ENCODE data around the gene HSD17B10.

DNA sequence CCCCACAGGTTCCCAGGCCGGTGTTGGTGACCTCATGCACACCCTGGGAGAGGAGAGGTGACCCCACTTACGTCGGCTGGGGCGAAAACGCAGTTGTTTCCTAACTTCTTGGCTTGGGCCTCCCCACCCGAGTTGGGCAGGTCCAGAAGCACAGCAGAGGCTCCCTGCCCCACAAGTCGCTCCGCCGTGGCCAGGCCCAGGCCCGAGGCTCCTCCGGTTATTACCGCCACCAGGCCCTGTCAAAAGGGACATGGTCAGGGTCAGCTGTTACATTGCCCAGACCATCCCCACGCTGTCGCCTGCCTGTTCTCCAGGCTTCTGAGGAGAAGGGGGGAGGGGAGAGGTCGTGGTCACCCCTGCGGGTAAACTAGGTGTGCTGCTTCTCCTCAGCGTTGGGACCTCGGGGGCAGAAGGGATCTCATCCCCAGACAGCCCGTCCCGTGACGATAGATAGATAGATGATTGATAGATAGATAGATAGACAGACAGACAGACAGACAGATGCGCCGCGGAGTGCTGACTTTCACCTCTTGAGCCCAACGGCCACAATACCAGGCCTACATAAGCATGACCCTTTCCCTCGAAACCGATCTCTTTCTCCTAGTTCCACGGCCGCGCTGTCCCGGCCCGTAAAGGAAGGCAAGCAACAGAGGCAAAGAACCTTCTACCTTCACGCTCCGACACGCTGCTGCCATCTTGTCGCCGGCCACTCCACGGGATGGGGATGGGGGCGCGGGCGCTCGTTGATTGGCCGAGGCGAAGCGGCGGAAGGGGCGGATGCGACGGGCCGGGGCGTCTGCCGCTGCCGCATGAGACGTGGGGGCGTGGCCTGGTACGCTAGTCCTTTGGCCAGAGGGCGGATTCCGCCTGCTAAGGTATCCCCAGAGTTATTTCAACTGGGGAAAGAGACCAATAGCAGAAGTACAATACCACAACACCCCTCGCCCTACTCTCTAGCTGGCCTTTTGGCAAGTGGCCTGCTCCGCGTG, at the start of gene HSD17B10:
- TF ChIP-seq, protein P1, sequence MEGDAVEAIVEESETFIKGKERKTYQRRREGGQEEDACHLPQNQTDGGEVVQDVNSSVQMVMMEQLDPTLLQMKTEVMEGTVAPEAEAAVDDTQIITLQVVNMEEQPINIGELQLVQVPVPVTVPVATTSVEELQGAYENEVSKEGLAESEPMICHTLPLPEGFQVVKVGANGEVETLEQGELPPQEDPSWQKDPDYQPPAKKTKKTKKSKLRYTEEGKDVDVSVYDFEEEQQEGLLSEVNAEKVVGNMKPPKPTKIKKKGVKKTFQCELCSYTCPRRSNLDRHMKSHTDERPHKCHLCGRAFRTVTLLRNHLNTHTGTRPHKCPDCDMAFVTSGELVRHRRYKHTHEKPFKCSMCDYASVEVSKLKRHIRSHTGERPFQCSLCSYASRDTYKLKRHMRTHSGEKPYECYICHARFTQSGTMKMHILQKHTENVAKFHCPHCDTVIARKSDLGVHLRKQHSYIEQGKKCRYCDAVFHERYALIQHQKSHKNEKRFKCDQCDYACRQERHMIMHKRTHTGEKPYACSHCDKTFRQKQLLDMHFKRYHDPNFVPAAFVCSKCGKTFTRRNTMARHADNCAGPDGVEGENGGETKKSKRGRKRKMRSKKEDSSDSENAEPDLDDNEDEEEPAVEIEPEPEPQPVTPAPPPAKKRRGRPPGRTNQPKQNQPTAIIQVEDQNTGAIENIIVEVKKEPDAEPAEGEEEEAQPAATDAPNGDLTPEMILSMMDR (IDR thresholded peaks at IDR 0.05): no peak
- peak in 1 of 2 donors; percentile 48 for TF ChIP-seq POLR2A (IDR thresholded peaks at IDR 0.05)

All from Peyer's patch (tissue), 4 donors.